ENCODE results near the gene HDGFL3. TPM values are rescaled to one million over a fixed set of nuclear protein-coding genes. Genes with fewer than 3 reads are reported as not detected.

The HDGFL3 gene
- total RNA-seq, 1 experiment from 2014 or later: not detected

- no peak overlapping the region for H3K4me2 ChIP-seq (ENCODE audit: low read depth, low read length, poor library complexity, severe bottlenecking)
- no peak overlapping the region for H3K9ac ChIP-seq (ENCODE audit: low read length)
- H3K9me2 ChIP-seq (replicated peaks; ENCODE audit: insufficient read depth, low read length): no peaks in the 10 kb centered on the region
- no peaks in the 10 kb centered on the region for H3K36me3 ChIP-seq (ENCODE audit: insufficient read depth, low read length)
- no peaks in the 10 kb centered on the region for H3K4me1 ChIP-seq (ENCODE audit: low read length)
- DNase-seq: no peak
- no peaks in the 10 kb centered on the region for H3K9me3 ChIP-seq (ENCODE audit: low read length)
- H2AFZ ChIP-seq (ENCODE audit: low read length): no peak overlapping the region
- no peak overlapping the region for H3K4me3 ChIP-seq (ENCODE audit: low read length)
- H3K79me2 ChIP-seq (ENCODE audit: low read length): no peaks in the 10 kb centered on the region
- H4K20me1 ChIP-seq (ENCODE audit: insufficient read depth, low read depth, low read length): no peaks in the 10 kb centered on the region
- no peaks in the 10 kb centered on the region for H3K27me3 ChIP-seq (ENCODE audit: low read length)
- H3K27ac ChIP-seq (ENCODE audit: low read length): no peak overlapping the region
Measured at GRCh38 chr15:83110381-83110780, 97.2 kb downstream of the HDGFL3 start.

- Histone ChIP-seq H4K20me1 (ENCODE audit: insufficient read depth, low read depth, low read length) (no peaks in the 10 kb centered on the region), H3K79me2 (ENCODE audit: low read length) (no peaks in the 10 kb centered on the region), H3K4me3 (ENCODE audit: low read length) (no peak overlapping the region), H3K9ac (ENCODE audit: low read length) (no peak overlapping the region), H3K4me1 (ENCODE audit: low read length) (no peaks in the 10 kb centered on the region), H3K9me3 (ENCODE audit: low read length) (no peaks in the 10 kb centered on the region), H3K36me3 (ENCODE audit: insufficient read depth, low read length) (no peaks in the 10 kb centered on the region), H3K9me2 (replicated peaks; ENCODE audit: insufficient read depth, low read length) (no peaks in the 10 kb centered on the region), H3K27me3 (ENCODE audit: low read length) (no peaks in the 10 kb centered on the region), H2AFZ (ENCODE audit: low read length) (no peak overlapping the region), H3K4me2 (ENCODE audit: low read depth, low read length, poor library complexity, severe bottlenecking) (no peak overlapping the region), H3K27ac (ENCODE audit: low read length) (no peak overlapping the region)
- DNase-seq: no peak
Measured at GRCh38 chr15:83109532-83109931, 98.1 kb downstream of the HDGFL3 start.

GRCh38 chr15:83108266-83109219 is 99.1 kb downstream of the HDGFL3 start:
- H3K36me3 ChIP-seq (ENCODE audit: insufficient read depth, low read length): no peaks in the 10 kb centered on the region
- H2AFZ ChIP-seq (ENCODE audit: low read length): no peak overlapping the region
- H3K79me2 ChIP-seq (ENCODE audit: low read length): no peaks in the 10 kb centered on the region
- H3K9me3 ChIP-seq (ENCODE audit: low read length): no peaks in the 10 kb centered on the region
- H3K4me1 ChIP-seq (ENCODE audit: low read length): no peaks in the 10 kb centered on the region
- H3K27ac ChIP-seq (ENCODE audit: low read length): no peak overlapping the region
- H4K20me1 ChIP-seq (ENCODE audit: insufficient read depth, low read depth, low read length): no peaks in the 10 kb centered on the region
- H3K9ac ChIP-seq (ENCODE audit: low read length): no peak overlapping the region
- peak; percentile 62 for DNase-seq
- H3K27me3 ChIP-seq (ENCODE audit: low read length): no peaks in the 10 kb centered on the region
- H3K4me3 ChIP-seq (ENCODE audit: low read length): no peak overlapping the region
- no peaks in the 10 kb centered on the region for H3K9me2 ChIP-seq (replicated peaks; ENCODE audit: insufficient read depth, low read length)
- no peak overlapping the region for H3K4me2 ChIP-seq (ENCODE audit: low read depth, low read length, poor library complexity, severe bottlenecking)

- Histone ChIP-seq H4K20me1 (ENCODE audit: insufficient read depth, low read depth, low read length) (no peaks in the 10 kb centered on the region), H3K4me2 (ENCODE audit: low read depth, low read length, poor library complexity, severe bottlenecking) (no peak overlapping the region), H3K9ac (ENCODE audit: low read length) (no peak overlapping the region), H3K4me1 (ENCODE audit: low read length) (no peaks in the 10 kb centered on the region), H3K27ac (ENCODE audit: low read length) (no peak overlapping the region), H3K79me2 (ENCODE audit: low read length) (no peaks in the 10 kb centered on the region), H3K27me3 (ENCODE audit: low read length) (no peaks in the 10 kb centered on the region), H2AFZ (ENCODE audit: low read length) (no peak overlapping the region), H3K4me3 (ENCODE audit: low read length) (no peak overlapping the region), H3K36me3 (ENCODE audit: insufficient read depth, low read length) (no peaks in the 10 kb centered on the region), H3K9me2 (replicated peaks; ENCODE audit: insufficient read depth, low read length) (no peaks in the 10 kb centered on the region), H3K9me3 (ENCODE audit: low read length) (no peaks in the 10 kb centered on the region)
- no peak for DNase-seq
Measured at GRCh38 chr15:83107841-83108181, 99.8 kb downstream of the HDGFL3 start.

GRCh38 chr15:83106994-83107840 is 100.4 kb downstream of the HDGFL3 start, which contains the start of gene TM6SF1:
TSS of gene TM6SF1 (plus strand) at chr15:83107645. CDS start at chr15:83107681, 36 bp downstream.
- Histone ChIP-seq H4K20me1 (ENCODE audit: insufficient read depth, low read depth, low read length) (no peaks in the 10 kb centered on the region), H3K9me2 (replicated peaks; ENCODE audit: insufficient read depth, low read length) (no peaks in the 10 kb centered on the region), H3K27ac (ENCODE audit: low read length) (no peak within 1 kb of the TSS), H3K9me3 (ENCODE audit: low read length) (no peaks in the 10 kb centered on the region), H3K9ac (ENCODE audit: low read length) (no peak within 1 kb of the TSS), H3K4me2 (ENCODE audit: low read depth, low read length, poor library complexity, severe bottlenecking) (no peak within 1 kb of the TSS), H2AFZ (ENCODE audit: low read length) (no peak within 1 kb of the TSS), H3K27me3 (ENCODE audit: low read length) (no peaks in the 10 kb centered on the region), H3K36me3 (ENCODE audit: insufficient read depth, low read length) (no peaks in the 10 kb centered on the region), H3K79me2 (ENCODE audit: low read length) (no peaks in the 10 kb centered on the region), H3K4me1 (ENCODE audit: low read length) (no peaks in the 10 kb centered on the region), H3K4me3 (ENCODE audit: low read length) (no peak within 1 kb of the TSS)
- no peak for DNase-seq

GRCh38 chr15:83105440-83105839 is 102.2 kb downstream of the HDGFL3 start:
- H3K4me2 ChIP-seq (ENCODE audit: low read depth, low read length, poor library complexity, severe bottlenecking): no peak overlapping the region
- no peak overlapping the region for H3K9ac ChIP-seq (ENCODE audit: low read length)
- H3K36me3 ChIP-seq (ENCODE audit: insufficient read depth, low read length): no peaks in the 10 kb centered on the region
- H3K27ac ChIP-seq (ENCODE audit: low read length): no peak overlapping the region
- no peak overlapping the region for H2AFZ ChIP-seq (ENCODE audit: low read length)
- no peaks in the 10 kb centered on the region for H3K79me2 ChIP-seq (ENCODE audit: low read length)
- H3K4me1 ChIP-seq (ENCODE audit: low read length): no peaks in the 10 kb centered on the region
- no peak for DNase-seq
- H3K9me3 ChIP-seq (ENCODE audit: low read length): no peaks in the 10 kb centered on the region
- no peaks in the 10 kb centered on the region for H4K20me1 ChIP-seq (ENCODE audit: insufficient read depth, low read depth, low read length)
- H3K4me3 ChIP-seq (ENCODE audit: low read length): no peak overlapping the region
- H3K27me3 ChIP-seq (ENCODE audit: low read length): no peaks in the 10 kb centered on the region
- H3K9me2 ChIP-seq (replicated peaks; ENCODE audit: insufficient read depth, low read length): no peaks in the 10 kb centered on the region

GRCh38 chr15:83104141-83104540 is 103.5 kb downstream of the HDGFL3 start:
- Histone ChIP-seq H3K9me2 (replicated peaks; ENCODE audit: insufficient read depth, low read length) (no peaks in the 10 kb centered on the region), H2AFZ (ENCODE audit: low read length) (no peak overlapping the region)
- DNase-seq: no peak

GRCh38 chr15:83102346-83102745 is 105.3 kb downstream of the HDGFL3 start:
- Histone ChIP-seq H3K4me3 (ENCODE audit: low read length) (no peak overlapping the region), H3K27me3 (ENCODE audit: low read length) (no peaks in the 10 kb centered on the region), H3K9ac (ENCODE audit: low read length) (no peak overlapping the region), H3K4me2 (ENCODE audit: low read depth, low read length, poor library complexity, severe bottlenecking) (no peak overlapping the region), H3K36me3 (ENCODE audit: insufficient read depth, low read length) (no peaks in the 10 kb centered on the region), H3K9me3 (ENCODE audit: low read length) (no peaks in the 10 kb centered on the region), H3K9me2 (replicated peaks; ENCODE audit: insufficient read depth, low read length) (no peaks in the 10 kb centered on the region), H2AFZ (ENCODE audit: low read length) (no peak overlapping the region), H4K20me1 (ENCODE audit: insufficient read depth, low read depth, low read length) (no peaks in the 10 kb centered on the region), H3K27ac (ENCODE audit: low read length) (no peak overlapping the region), H3K4me1 (ENCODE audit: low read length) (no peaks in the 10 kb centered on the region), H3K79me2 (ENCODE audit: low read length) (no peaks in the 10 kb centered on the region)
- no peak for DNase-seq

More at GRCh38 chr15:83104141-83104540, 103.5 kb downstream of the HDGFL3 start:
- Histone ChIP-seq H3K4me1 (ENCODE audit: low read length) (no peaks in the 10 kb centered on the region), H3K4me2 (ENCODE audit: low read depth, low read length, poor library complexity, severe bottlenecking) (no peak overlapping the region), H3K79me2 (ENCODE audit: low read length) (no peaks in the 10 kb centered on the region), H3K36me3 (ENCODE audit: insufficient read depth, low read length) (no peaks in the 10 kb centered on the region), H3K9me3 (ENCODE audit: low read length) (no peaks in the 10 kb centered on the region), H3K4me3 (ENCODE audit: low read length) (no peak overlapping the region), H3K27ac (ENCODE audit: low read length) (no peak overlapping the region), H3K27me3 (ENCODE audit: low read length) (no peaks in the 10 kb centered on the region), H4K20me1 (ENCODE audit: insufficient read depth, low read depth, low read length) (no peaks in the 10 kb centered on the region), H3K9ac (ENCODE audit: low read length) (no peak overlapping the region)

Data from Karpas-422 (cell line).